Ascending aorta (tissue), 2 donors: ENCODE measurements around the gene SYNPO2. TPM values are rescaled to one million over a fixed set of nuclear protein-coding genes. Genes with fewer than 3 reads are reported as not detected.

Experiments
- DNase-seq, 2 donors: peaks; one replicate each; pipeline ENCODE4 v3.0.0-alpha.2; 2019; ENCODE audit warnings: low spot score in 2 of 2
- H3K27ac ChIP-seq, 2 donors: fragments of 200-600 bp; sonication (generic); one replicate each; pipeline ENCODE4 v1.5.1; 2016 to 2017; ENCODE audit warnings: mild to moderate bottlenecking in 1 of 2
- H3K27me3 ChIP-seq: fragments of 200-600 bp; sonication (generic); one replicate; pipeline ENCODE4 v1.5.1; 2017
- H3K36me3 ChIP-seq, 2 donors: fragments of 200-600 bp; sonication (generic); one replicate each; pipeline ENCODE4 v1.5.1; 2016
- H3K4me1 ChIP-seq, 2 donors: fragments of 200-600 bp; sonication (generic); one replicate each; pipeline ENCODE4 v1.5.1; 2016 to 2017; ENCODE audit warnings: mild to moderate bottlenecking in 1 of 2
- H3K4me3 ChIP-seq, 2 donors: fragments of 200-600 bp; sonication (generic); one replicate each; pipeline ENCODE4 v1.5.1; 2016 to 2017; ENCODE audit warnings: mild to moderate bottlenecking in 1 of 2
- H3K9me3 ChIP-seq, 2 donors: fragments of 200-600 bp; sonication (generic); one replicate each; pipeline ENCODE4 v1.5.1; 2016
- intact Hi-C: fragments of 100-400 bp; cut with DNase I; formaldehyde crosslinking; loops from one replicate; pipeline ENCODE4 v1.15.1; 2023
- total RNA-seq: library from RNA; depleted of rRNA; stranded (reverse); fragments of >200 nt; gene quantifications from one replicate; pipeline ENCODE4 v1.1.0, GENCODE V29; 2016
- TF ChIP-seq, protein P1 (sequence below), 3 experiments: fragments of 200-600 bp in 2 of 3; fragments of 450-650 bp in 1 of 3; sonication (generic) in 2 of 3; IDR thresholded peaks; one replicate each; pipeline ENCODE4 v1.5.1; 2016 to 2019; ENCODE audit warnings: antibody characterized with exemption in 3 of 3, mild to moderate bottlenecking in 1 of 3, moderate library complexity in 1 of 3

SYNPO2 gene
- total RNA-seq, 1 donor from 2014 or later, result 178 TPM

DNA sequence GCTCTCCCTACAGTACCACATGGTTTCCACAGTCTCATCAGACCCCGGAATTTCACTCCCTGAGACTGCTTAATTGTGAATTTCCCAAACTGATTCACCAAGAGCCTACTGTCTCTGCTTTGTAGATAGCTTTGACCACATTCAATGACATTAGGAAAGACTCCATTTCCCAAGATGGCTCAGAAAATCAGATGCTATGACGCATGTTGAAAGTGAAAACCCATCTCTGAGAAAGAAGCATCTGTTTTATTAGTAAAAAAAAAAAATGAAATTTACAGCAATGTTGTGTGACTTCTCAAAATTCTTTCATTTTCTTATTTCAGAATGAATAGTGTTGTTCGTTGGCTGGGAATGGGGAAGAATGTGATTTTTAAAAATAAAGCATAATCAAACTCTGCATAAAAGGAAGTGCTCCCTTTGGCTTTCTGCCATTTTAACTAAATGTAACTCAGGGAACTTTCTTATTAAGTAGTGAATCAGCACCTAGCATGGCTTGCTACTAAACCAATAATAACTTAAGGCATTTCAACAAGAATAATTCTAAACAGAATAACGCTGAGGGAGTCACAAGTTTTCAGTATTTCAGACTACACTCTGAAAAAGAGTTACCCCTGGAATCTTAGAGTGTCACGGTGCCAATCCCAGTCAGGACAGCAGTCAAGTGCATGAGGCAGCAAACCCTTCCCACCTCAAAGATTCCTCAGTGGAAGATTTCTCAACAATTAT, 149.6 kb downstream of the SYNPO2 start:
- H3K27ac ChIP-seq, result peak overlapping the region; percentile 95 to 96
- intact Hi-C loops, result loop anchor here (2.0 kb wide), 2 partner anchors 41 to 55 kb away; no protein-coding TSS in a partner anchor
- TF ChIP-seq, protein P1, sequence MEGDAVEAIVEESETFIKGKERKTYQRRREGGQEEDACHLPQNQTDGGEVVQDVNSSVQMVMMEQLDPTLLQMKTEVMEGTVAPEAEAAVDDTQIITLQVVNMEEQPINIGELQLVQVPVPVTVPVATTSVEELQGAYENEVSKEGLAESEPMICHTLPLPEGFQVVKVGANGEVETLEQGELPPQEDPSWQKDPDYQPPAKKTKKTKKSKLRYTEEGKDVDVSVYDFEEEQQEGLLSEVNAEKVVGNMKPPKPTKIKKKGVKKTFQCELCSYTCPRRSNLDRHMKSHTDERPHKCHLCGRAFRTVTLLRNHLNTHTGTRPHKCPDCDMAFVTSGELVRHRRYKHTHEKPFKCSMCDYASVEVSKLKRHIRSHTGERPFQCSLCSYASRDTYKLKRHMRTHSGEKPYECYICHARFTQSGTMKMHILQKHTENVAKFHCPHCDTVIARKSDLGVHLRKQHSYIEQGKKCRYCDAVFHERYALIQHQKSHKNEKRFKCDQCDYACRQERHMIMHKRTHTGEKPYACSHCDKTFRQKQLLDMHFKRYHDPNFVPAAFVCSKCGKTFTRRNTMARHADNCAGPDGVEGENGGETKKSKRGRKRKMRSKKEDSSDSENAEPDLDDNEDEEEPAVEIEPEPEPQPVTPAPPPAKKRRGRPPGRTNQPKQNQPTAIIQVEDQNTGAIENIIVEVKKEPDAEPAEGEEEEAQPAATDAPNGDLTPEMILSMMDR (IDR thresholded peaks at IDR 0.05), result no peak

GRCh38 chr4:119039160-119039559, 150.5 kb downstream of the SYNPO2 start:
- intact Hi-C loops, result loop anchor here (2.0 kb wide), 2 partner anchors 42 to 56 kb away; no protein-coding TSS in a partner anchor
- no peak for DNase-seq
- Histone ChIP-seq H3K4me3 (no peak overlapping the region), H3K27me3 (no peaks in the 10 kb centered on the region), H3K9me3 (no peaks in the 10 kb centered on the region), H3K36me3 (peaks cover 0 to 5% of the 10 kb centered on the region in 2 donors), H3K27ac (peak overlapping the region; percentile 95 to 96), H3K4me1 (peaks cover 0 to 80% of the 10 kb centered on the region in 2 donors)
- TF ChIP-seq, protein P1 (IDR thresholded peaks at IDR 0.05), result no peak

More for the DNA sequence above, 149.6 kb downstream of the SYNPO2 start:
- no peak for DNase-seq
- H3K4me3 ChIP-seq, result no peak overlapping the region
- H3K9me3 ChIP-seq, result no peaks in the 10 kb centered on the region
- H3K36me3 ChIP-seq, result peaks cover 5% of the 10 kb centered on the region in 2 donors
- H3K27me3 ChIP-seq, result no peaks in the 10 kb centered on the region
- H3K4me1 ChIP-seq, result peaks cover 0 to 87% of the 10 kb centered on the region in 2 donors

GRCh38 chr4:119039779-119040178, 151.1 kb downstream of the SYNPO2 start:
- Histone ChIP-seq H3K27ac (peak overlapping the region; percentile 95 to 96), H3K4me1 (peaks cover 0 to 77% of the 10 kb centered on the region in 2 donors), H3K27me3 (no peaks in the 10 kb centered on the region), H3K4me3 (no peak overlapping the region), H3K36me3 (peaks cover 0 to 5% of the 10 kb centered on the region in 2 donors), H3K9me3 (no peaks in the 10 kb centered on the region)
- intact Hi-C loops, result loop anchor here (2.0 to 5.0 kb wide), 3 partner anchors 43 to 113 kb away; no protein-coding TSS in a partner anchor
- TF ChIP-seq, protein P1 (IDR thresholded peaks at IDR 0.05), result no peak
- DNase-seq, result no peak

DNA sequence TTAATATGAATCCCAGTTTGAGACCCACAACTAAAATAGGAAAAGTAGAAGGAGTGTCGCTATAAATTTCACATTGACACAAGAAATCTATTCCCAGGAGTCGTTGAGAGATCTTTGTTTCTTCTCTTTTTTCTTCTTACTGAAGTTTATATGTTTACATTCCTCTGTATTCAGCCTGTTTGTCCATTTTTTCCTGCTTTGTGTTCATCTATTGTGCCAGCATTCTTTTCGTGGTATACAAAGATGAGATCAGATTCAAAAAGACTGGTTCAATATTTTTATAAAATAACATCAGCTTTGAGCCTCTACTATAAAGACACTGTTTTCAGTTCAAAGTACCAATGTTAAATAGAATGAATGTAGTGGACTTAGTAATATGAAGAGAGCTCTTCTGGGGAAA, 151.6 kb downstream of the SYNPO2 start:
- intact Hi-C loops, result loop anchor here (5.0 kb wide), 1 partner anchor 112 kb away; no protein-coding TSS in a partner anchor
- Histone ChIP-seq H3K4me3 (no peak overlapping the region), H3K4me1 (peaks cover 0 to 76% of the 10 kb centered on the region in 2 donors), H3K27me3 (no peaks in the 10 kb centered on the region), H3K36me3 (peaks cover 0 to 3% of the 10 kb centered on the region in 2 donors), H3K27ac (peak overlapping the region; percentile 95 to 96), H3K9me3 (no peaks in the 10 kb centered on the region)
- DNase-seq, result no peak
- TF ChIP-seq, protein P1 (IDR thresholded peaks at IDR 0.05), result no peak

DNA sequence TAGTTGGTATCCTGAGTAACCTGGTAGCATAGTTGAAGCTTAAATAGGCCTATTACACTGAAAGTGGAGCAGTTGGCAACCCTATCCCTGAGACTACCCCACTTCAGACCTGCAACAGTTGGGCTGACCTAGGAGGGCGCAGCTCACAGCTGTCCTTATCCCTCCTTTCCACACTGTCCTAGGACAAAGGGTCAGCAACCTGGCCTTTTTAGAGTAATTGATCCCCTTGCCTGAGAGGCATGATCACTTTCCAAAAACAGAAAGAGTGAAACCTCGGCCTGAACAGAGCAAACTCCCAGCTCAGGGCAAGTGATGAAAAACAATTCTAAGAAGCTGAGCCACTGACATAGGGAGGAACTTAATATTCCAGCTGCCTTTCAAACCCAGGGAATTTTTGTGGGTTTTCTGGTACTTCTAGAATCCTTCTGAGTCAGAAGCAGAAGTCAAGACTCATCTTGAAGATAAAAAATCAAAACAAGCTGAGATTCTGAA, 152.1 kb downstream of the SYNPO2 start:
- H3K4me1 ChIP-seq, result peaks cover 1 to 78% of the 10 kb centered on the region in 2 donors

More for the DNA sequence above, 152.1 kb downstream of the SYNPO2 start:
- DNase-seq, result no peak
- TF ChIP-seq, protein P1 (IDR thresholded peaks at IDR 0.05), result no peak
- Histone ChIP-seq H3K36me3 (no peaks in the 10 kb centered on the region), H3K27ac (peak overlapping the region; percentile 95 to 96), H3K9me3 (no peaks in the 10 kb centered on the region), H3K27me3 (no peaks in the 10 kb centered on the region), H3K4me3 (no peak overlapping the region)
- intact Hi-C loops, result loop anchor here (5.0 kb wide), 1 partner anchor 112 kb away; no protein-coding TSS in a partner anchor
